ENCODE data around the gene PSMD7. TPM values are rescaled to one million over a fixed set of nuclear protein-coding genes. Genes with fewer than 3 reads are reported as not detected.

Gene PSMD7
- polyA plus RNA-seq, 1 donor from 2014 or later: 112 TPM

- Histone ChIP-seq H3K4me2 (ENCODE audit: low read length) (no peak overlapping the region), H3K9me3 (ENCODE audit: low read length) (no peaks in the 10 kb centered on the region), H3F3A (ENCODE audit: insufficient read depth, low read length, poor library complexity, severe bottlenecking) (no peaks in the 10 kb centered on the region), H3K36me3 (ENCODE audit: insufficient read depth, low read length) (no peaks in the 10 kb centered on the region), H3K79me2 (replicated peaks; ENCODE audit: insufficient read depth, low read length) (no peaks in the 10 kb centered on the region), H4K20me1 (ENCODE audit: insufficient read depth) (no peaks in the 10 kb centered on the region), H3K27me3 (ENCODE audit: insufficient read depth, low read depth, low read length) (no peaks in the 10 kb centered on the region), H2AFZ (ENCODE audit: low read depth, low read length) (no peak overlapping the region), H3K4me3 (ENCODE audit: low read length) (no peak overlapping the region), H3K9ac (ENCODE audit: low read length) (no peak overlapping the region), H3K9me2 (ENCODE audit: insufficient read depth, low read length) (no peaks in the 10 kb centered on the region), H3K27ac (ENCODE audit: low read length) (no peak overlapping the region)
- peak; percentile 79 for TF ChIP-seq CTCF (IDR thresholded peaks at IDR 0.05; ENCODE audit: poor library complexity, severe bottlenecking)
- peak; percentile 74 for TF ChIP-seq SMC3 (conservative IDR thresholded peaks at IDR 0.05; ENCODE audit: poor library complexity)
- no peak for TF ChIP-seq EP300 (conservative IDR thresholded peaks at IDR 0.05; ENCODE audit: poor library complexity, severe bottlenecking)
- peak; percentile 77 for TF ChIP-seq RAD21 (conservative IDR thresholded peaks at IDR 0.05)
Observed at GRCh38 chr16:74309789-74310781, 13.5 kb downstream of the PSMD7 start.

GRCh38 chr16:74315059-74315458 is 18.4 kb downstream of the PSMD7 start:
- Histone ChIP-seq H3K27me3 (ENCODE audit: insufficient read depth, low read depth, low read length) (no peaks in the 10 kb centered on the region), H3K4me3 (ENCODE audit: low read length) (no peak overlapping the region), H4K20me1 (ENCODE audit: insufficient read depth) (no peaks in the 10 kb centered on the region), H3F3A (ENCODE audit: insufficient read depth, low read length, poor library complexity, severe bottlenecking) (no peaks in the 10 kb centered on the region), H3K4me2 (ENCODE audit: low read length) (no peak overlapping the region), H3K79me2 (replicated peaks; ENCODE audit: insufficient read depth, low read length) (no peaks in the 10 kb centered on the region), H3K9me2 (ENCODE audit: insufficient read depth, low read length) (no peaks in the 10 kb centered on the region), H2AFZ (ENCODE audit: low read depth, low read length) (no peak overlapping the region), H3K9ac (ENCODE audit: low read length) (no peak overlapping the region), H3K36me3 (ENCODE audit: insufficient read depth, low read length) (no peaks in the 10 kb centered on the region), H3K27ac (ENCODE audit: low read length) (no peak overlapping the region), H3K9me3 (ENCODE audit: low read length) (no peaks in the 10 kb centered on the region)
- TF ChIP-seq EP300 (conservative IDR thresholded peaks at IDR 0.05; ENCODE audit: poor library complexity, severe bottlenecking): no peak
- TF ChIP-seq REST (IDR thresholded peaks at IDR 0.05; ENCODE audit: borderline replicate concordance): no peak
- no peak for TF ChIP-seq POLR2AphosphoS5 (IDR thresholded peaks at IDR 0.05)
- no peak for TF ChIP-seq RAD21 (conservative IDR thresholded peaks at IDR 0.05)
- TF ChIP-seq MXI1 (conservative IDR thresholded peaks at IDR 0.05; ENCODE audit: poor library complexity, severe bottlenecking): no peak
- no peak for TF ChIP-seq EZH2 (IDR thresholded peaks at IDR 0.05; ENCODE audit: borderline replicate concordance, insufficient read depth, low read length, poor library complexity, severe bottlenecking)
- no peak for TF ChIP-seq TAF1 (IDR thresholded peaks at IDR 0.05; ENCODE audit: low read depth)
- no peak for TF ChIP-seq SMC3 (conservative IDR thresholded peaks at IDR 0.05; ENCODE audit: poor library complexity)
- no peak for TF ChIP-seq CTCF (IDR thresholded peaks at IDR 0.05; ENCODE audit: poor library complexity, severe bottlenecking)

All from neural cell (in vitro differentiated cells).